SK-N-SH (cell line): ENCODE data around the gene HAAO. TPM values are rescaled to one million over a fixed set of nuclear protein-coding genes. Genes with fewer than 3 reads are reported as not detected.

Experiments used
- CTCF ChIA-PET: fragments of 300-600, 350-600 bp; formaldehyde crosslinking; extraction: SDS; loops from one replicate; lab custom pipeline; 2021; lab: Yijun Ruan, JAX
- POLR2A ChIA-PET: fragments of 350-600 bp; sonication (Branson Sonifier 250); formaldehyde crosslinking; extraction: SDS; loops from one replicate; lab custom pipeline; 2020; ENCODE audit warnings: antibody characterized with exemption, inconsistent platforms; lab: Yijun Ruan, JAX
- DNase-seq: peaks from one replicate; pipeline ENCODE4 v3.0.0; 2012
- H2AFZ ChIP-seq: fragments of 200-600 bp; sonication (generic); 2 replicates; pipeline ENCODE4 v1.8.1; 2016; ENCODE audit warnings: antibody characterized with exemption, mild to moderate bottlenecking, low read depth
- H3F3A ChIP-seq: fragments of 200-600 bp; sonication (generic); replicated peaks from 2 replicates; pipeline ENCODE3; 2016; ENCODE audit warnings: antibody characterized with exemption, mild to moderate bottlenecking; ENCODE audit not compliant: insufficient read depth
- H3K27ac ChIP-seq, 2 experiments: fragments of 200-500 bp in 1 of 2; fragments of 200-600 bp in 1 of 2; sonication (Bioruptor generic) in 1 of 2; sonication (generic), shearing (Covaris generic) in 1 of 2; 2 replicates each; pipeline versions ENCODE4 v1.5.1 to v1.6.1; 2014 to 2016; ENCODE audit warnings: low read depth in 2 of 2, inconsistent platforms in 1 of 2, low read length in 1 of 2, mild to moderate bottlenecking in 1 of 2, mixed read lengths in 1 of 2
- H3K27me3 ChIP-seq: fragments of 200-600 bp; sonication (generic), shearing (Covaris generic); 2 replicates; pipeline ENCODE4 v1.6.1; 2016; ENCODE audit warnings: mixed run types; ENCODE audit not compliant: insufficient read depth
- H3K36me3 ChIP-seq, 2 experiments: fragments of 200-500 bp in 1 of 2; fragments of 200-600 bp in 1 of 2; sonication (Bioruptor generic) in 1 of 2; sonication (generic) in 1 of 2; replicated peaks in 1 of 2; 2 replicates each; pipeline versions ENCODE3 to v1.5.1; 2014 to 2016; ENCODE audit warnings: low read length in 1 of 2, mild to moderate bottlenecking in 1 of 2; ENCODE audit not compliant: insufficient read depth in 2 of 2, control insufficient read depth in 1 of 2
- H3K4me1 ChIP-seq, 2 experiments: fragments of 200-500 bp in 1 of 2; fragments of 200-600 bp in 1 of 2; sonication (Bioruptor generic) in 1 of 2; sonication (generic), shearing (Covaris generic) in 1 of 2; 2 replicates each; pipeline versions ENCODE4 v1.5.1 to v1.6.1; 2014 to 2016; ENCODE audit warnings: low read depth in 1 of 2, low read length in 1 of 2, mixed run types in 1 of 2; ENCODE audit not compliant: insufficient read depth in 2 of 2, control insufficient read depth in 1 of 2
- H3K4me2 ChIP-seq: fragments of 200-600 bp; sonication (generic), shearing (Covaris generic); 2 replicates; pipeline ENCODE4 v1.6.1; 2017; ENCODE audit warnings: mixed run types
- H3K4me3 ChIP-seq, 2 experiments: fragments of 200-500 bp in 1 of 2; fragments of 200-600 bp in 1 of 2; sonication (Bioruptor generic) in 1 of 2; sonication (generic), shearing (Covaris generic) in 1 of 2; 2 replicates each; pipeline versions ENCODE4 v1.5.1 to v1.8.1; 2014 to 2016; ENCODE audit warnings: low read depth in 2 of 2, inconsistent platforms in 1 of 2, low read length in 1 of 2, mild to moderate bottlenecking in 1 of 2, mixed read lengths in 1 of 2, moderate library complexity in 1 of 2
- H3K79me2 ChIP-seq: fragments of 200-600 bp; sonication (generic); 2 replicates; pipeline ENCODE4 v1.8.1; 2017; ENCODE audit warnings: mild to moderate bottlenecking; ENCODE audit not compliant: insufficient read depth
- H3K9ac ChIP-seq: fragments of 200-600 bp; sonication (generic); 2 replicates; pipeline ENCODE4 v1.6.1; 2017; ENCODE audit warnings: mixed run types
- H3K9me2 ChIP-seq: fragments of 200-600 bp; sonication (generic); 2 replicates; pipeline ENCODE4 v1.6.1; 2017; ENCODE audit warnings: mixed run types
- H3K9me3 ChIP-seq: fragments of 200-600 bp; sonication (generic); 2 replicates; pipeline ENCODE4 v1.6.1; 2017; ENCODE audit warnings: mixed run types, mild to moderate bottlenecking, moderate library complexity
- H4K20me1 ChIP-seq: fragments of 200-600 bp; sonication (generic); 2 replicates; pipeline ENCODE4 v1.6.1; 2017; ENCODE audit warnings: mild to moderate bottlenecking, mixed run types; ENCODE audit not compliant: insufficient read depth
- CHD2 ChIP-seq: fragments of 150-350 bp; IDR thresholded peaks from 2 replicates; pipeline ENCODE4 v1.6.1; 2018; ENCODE audit warnings: low read length; ENCODE audit not compliant: partially characterized antibody
- CTCF ChIP-seq: fragments of 200-600 bp; sonication (generic); IDR thresholded peaks from 2 replicates; pipeline ENCODE4 v1.6.1; 2017; ENCODE audit warnings: antibody characterized with exemption, mild to moderate bottlenecking, moderate library complexity
- EP300 ChIP-seq, 2 experiments: IDR thresholded peaks; 2 replicates each; pipeline versions ENCODE4 v1.4.0 to v1.6.1; 2012; ENCODE audit warnings: borderline replicate concordance in 1 of 2, low read depth in 1 of 2, low read length in 1 of 2
- EZH2phosphoT487 ChIP-seq: fragments of 200-600 bp; sonication (generic); IDR thresholded peaks from 2 replicates; pipeline ENCODE4 v1.6.1; 2017; ENCODE audit warnings: low read depth, mixed run types, mild to moderate bottlenecking, antibody characterized with exemption, moderate library complexity, borderline replicate concordance
- FOSL2 ChIP-seq: IDR thresholded peaks from 2 replicates; pipeline ENCODE4 v1.4.0; 2012; ENCODE audit warnings: low read depth, mild to moderate bottlenecking, moderate library complexity, borderline replicate concordance
- FOXJ3 ChIP-seq: sonication (generic); formaldehyde crosslinking; IDR thresholded peaks from 2 replicates; pipeline ENCODE4 v1.5.1; 2020; ENCODE audit warnings: mild to moderate bottlenecking, missing genetic modification reagents
- FOXM1 ChIP-seq: IDR thresholded peaks from 2 replicates; pipeline ENCODE4 v1.4.0; 2012; ENCODE audit warnings: low read depth, mild to moderate bottlenecking
- GABPA ChIP-seq: IDR thresholded peaks from 2 replicates; pipeline ENCODE4 v1.4.0; 2012; ENCODE audit warnings: low read depth, mild to moderate bottlenecking
- MEF2A ChIP-seq: IDR thresholded peaks from 2 replicates; pipeline ENCODE4 v1.4.0; 2012; ENCODE audit warnings: low read depth, borderline replicate concordance
- MXI1 ChIP-seq: IDR thresholded peaks from 2 replicates; pipeline ENCODE4 v1.6.1; 2012; ENCODE audit warnings: mild to moderate bottlenecking, low read depth, low read length, improper control_type of control experiment
- NFIC ChIP-seq: IDR thresholded peaks from 2 replicates; pipeline ENCODE4 v1.4.0; 2012; ENCODE audit warnings: borderline replicate concordance
- NRF1 ChIP-seq: IDR thresholded peaks from 2 replicates; pipeline ENCODE4 v1.6.1; 2012; ENCODE audit warnings: low read depth, mild to moderate bottlenecking, low read length
- PBX3 ChIP-seq: IDR thresholded peaks from 2 replicates; pipeline ENCODE4; 2012
- POLR2AphosphoS5 ChIP-seq: IDR thresholded peaks from 2 replicates; pipeline ENCODE4 v1.6.1; 2012; ENCODE audit warnings: low read depth, low read length
- RAD21 ChIP-seq: IDR thresholded peaks from 2 replicates; pipeline ENCODE4 v1.6.1; 2012; ENCODE audit warnings: mild to moderate bottlenecking, low read length
- REST ChIP-seq: IDR thresholded peaks from 2 replicates; pipeline ENCODE4 v1.6.1; 2012; ENCODE audit warnings: mild to moderate bottlenecking, low read depth, low read length, moderate library complexity
- RXRA ChIP-seq: IDR thresholded peaks from 2 replicates; pipeline ENCODE4 v1.4.0; 2012; ENCODE audit warnings: low read depth, mild to moderate bottlenecking, borderline replicate concordance
- SMC3 ChIP-seq: IDR thresholded peaks from 2 replicates; pipeline ENCODE4 v1.6.1; 2012; ENCODE audit warnings: low read depth, low read length, improper control_type of control experiment
- USF1 ChIP-seq: IDR thresholded peaks from 2 replicates; pipeline ENCODE4 v1.4.0; 2012; ENCODE audit warnings: low read depth, borderline replicate concordance
- USF2 ChIP-seq: fragments of 150-350 bp; IDR thresholded peaks from 2 replicates; pipeline ENCODE4 v1.6.1; 2017; ENCODE audit warnings: antibody characterized with exemption, low read length, low read depth, borderline replicate concordance
- WGBS: methylation state at CpG from one replicate; pipeline ENCODE4 v1.1.6; 2017; ENCODE audit warnings: low lambda C conversion rate; 5-methylcytosine and 5-hydroxymethylcytosine counted together
- polyA plus RNA-seq, 3 experiments: library from polyadenylated mRNA; depleted of rRNA; stranded (reverse); fragments of >200 nt; gene quantifications; 2 replicates each; pipeline ENCODE4 v1.2.3, GENCODE V29; 2012

Gene HAAO
- polyA plus RNA-seq, 1 of the 3 experiments (the other 2 are of a cell fraction) = not detected

- H3K36me3 ChIP-seq = no peaks in the 10 kb centered on the region
- H3F3A ChIP-seq = no peaks in the 10 kb centered on the region
- H4K20me1 ChIP-seq = no peaks in the 10 kb centered on the region
- WGBS = 83% methylated on average over 5 of the region's 5 CpGs
- CTCF ChIA-PET = interaction anchor here (0.8 to 8.6 kb wide), 15 partner anchors 10 to 758 kb away, joined by 3 to 103 read pairs (median 5); no protein-coding TSS in a partner anchor
- DNase-seq = no peak
- no peaks in the 10 kb centered on the region for H3K79me2 ChIP-seq
- POLR2A ChIA-PET = no interaction called here
- H3K9me3 ChIP-seq = no peaks in the 10 kb centered on the region
- H3K4me2 ChIP-seq = no peak overlapping the region
- H3K27me3 ChIP-seq = no peaks in the 10 kb centered on the region
- peaks cover 0 to 12% of the 10 kb centered on the region in 2 experiments; a peak in 1 of 4 replicates for H3K4me1 ChIP-seq
- no peak overlapping the region for H3K4me3 ChIP-seq
- no peak overlapping the region for H3K27ac ChIP-seq
- no peaks in the 10 kb centered on the region for H3K9me2 ChIP-seq
- no peak overlapping the region for H3K9ac ChIP-seq
- no peak overlapping the region for H2AFZ ChIP-seq
- no peak for TF ChIP-seq PBX3
- TF ChIP-seq FOSL2 = no peak
- TF ChIP-seq NRF1 = no peak
- TF ChIP-seq EP300 (IDR thresholded peaks at IDR 0.05; ENCODE audit: borderline replicate concordance in 1 of 2, low read depth in 1 of 2, low read length in 1 of 2) = no peak
- no peak for TF ChIP-seq EZH2phosphoT487
- no peak for TF ChIP-seq MXI1
- TF ChIP-seq FOXJ3 (CRISPR knock-in tag) = no peak
- no peak for TF ChIP-seq CTCF
- TF ChIP-seq RXRA = no peak
- no peak for TF ChIP-seq RAD21
- no peak for TF ChIP-seq USF2
- TF ChIP-seq REST = no peak
- TF ChIP-seq SMC3 = no peak
- no peak for TF ChIP-seq USF1
- TF ChIP-seq NFIC = no peak
- TF ChIP-seq FOXM1 = no peak
- TF ChIP-seq POLR2AphosphoS5 = no peak
- no peak for TF ChIP-seq GABPA
- TF ChIP-seq CHD2 = no peak
- TF ChIP-seq MEF2A = no peak
- TF ChIP-seq, all 33 proteins: peak for 0
Measured at GRCh38 chr2:42826231-42826630, 33.8 kb upstream of the HAAO start.
